IMR-90 (cell line): ENCODE measurements around the gene GFPT1. TPM values are rescaled to one million over a fixed set of nuclear protein-coding genes. Genes with fewer than 3 reads are reported as not detected.

Experiments used
- ATAC-seq: fragments of 200-7000 bp; cut with Tn5 transposase; 2 replicates; pipeline ENCODE4 v1.9.1; 2020; ENCODE audit warnings: low read depth, mild to moderate bottlenecking, moderate library complexity
- BruUV-seq: library from RNA; stranded (reverse); fragments of 400-500 nt; replicated peaks from 2 replicates; lab custom pipeline; 2021; lab: Mats Ljungman, UMichigan
- CTCF ChIA-PET: fragments of 300-600 bp; formaldehyde crosslinking; extraction: SDS; loops from one replicate; lab custom pipeline; 2021; ENCODE audit warnings: antibody characterized with exemption; lab: Yijun Ruan, JAX
- POLR2A ChIA-PET: fragments of 300-600 bp; sonication (Branson Sonifier 250); formaldehyde crosslinking; loops from one replicate; lab custom pipeline; 2022; ENCODE audit warnings: antibody characterized with exemption; ENCODE audit not compliant: unreplicated experiment; lab: Charles Lee
- DNase-seq: peaks from one replicate; pipeline ENCODE4 v3.0.0; 2013
- H2AFZ ChIP-seq: replicated peaks from 2 replicates; pipeline ENCODE3; 2013; ENCODE audit warnings: low read length, mild to moderate bottlenecking; ENCODE audit not compliant: poor library complexity
- H2AK5ac ChIP-seq: 2 replicates; pipeline ENCODE4 v1.6.1; 2013; ENCODE audit warnings: low read depth, low read length, inconsistent platforms
- H2AK9ac ChIP-seq: replicated peaks from 2 replicates; pipeline ENCODE3; 2013; ENCODE audit warnings: mild to moderate bottlenecking, low read depth, low read length, moderate library complexity; ENCODE audit not compliant: poor library complexity
- H2BK120ac ChIP-seq: 2 replicates; pipeline ENCODE4 v1.6.1; 2013; ENCODE audit warnings: low read depth, low read length, inconsistent platforms
- H2BK15ac ChIP-seq: 3 replicates; pipeline ENCODE4 v1.6.1; 2013; ENCODE audit warnings: low read depth, low read length, inconsistent platforms
- H2BK20ac ChIP-seq: 2 replicates; pipeline ENCODE4 v1.6.1; 2013; ENCODE audit warnings: low read depth, mild to moderate bottlenecking, inconsistent platforms, low read length, moderate library complexity
- H2BK5ac ChIP-seq: 2 replicates; pipeline ENCODE4 v1.6.1; 2013; ENCODE audit warnings: mild to moderate bottlenecking, low read depth, low read length, inconsistent platforms; ENCODE audit not compliant: poor library complexity, severe bottlenecking
- H3K14ac ChIP-seq: replicated peaks from 2 replicates; pipeline ENCODE4 v1.6.1; 2013; ENCODE audit warnings: low read depth, low read length, inconsistent platforms
- H3K18ac ChIP-seq: 2 replicates; pipeline ENCODE4 v1.6.1; 2013; ENCODE audit warnings: low read depth, low read length, control low read depth
- H3K23ac ChIP-seq: 2 replicates; pipeline ENCODE4 v1.6.1; 2013; ENCODE audit warnings: low read depth, low read length, inconsistent platforms
- H3K27ac ChIP-seq: 2 replicates; pipeline ENCODE4 v1.5.1; 2013; ENCODE audit warnings: mild to moderate bottlenecking, control low read depth, low read length; ENCODE audit not compliant: insufficient read depth
- H3K27me3 ChIP-seq: 2 replicates; pipeline ENCODE4 v1.6.1; 2013; ENCODE audit warnings: low read length; ENCODE audit not compliant: control insufficient read depth, insufficient read depth
- H3K36me3 ChIP-seq: 2 replicates; pipeline ENCODE4 v1.6.1; 2013; ENCODE audit warnings: low read length, mixed read lengths; ENCODE audit not compliant: control insufficient read depth, insufficient read depth
- H3K4ac ChIP-seq: 2 replicates; pipeline ENCODE4 v1.6.1; 2013; ENCODE audit warnings: low read depth, low read length, inconsistent platforms
- H3K4me1 ChIP-seq: 2 replicates; pipeline ENCODE4 v1.6.1; 2013; ENCODE audit warnings: low read length, mixed read lengths; ENCODE audit not compliant: control insufficient read depth, insufficient read depth
- H3K4me2 ChIP-seq: 2 replicates; pipeline ENCODE4 v1.6.1; 2013; ENCODE audit warnings: low read depth, mild to moderate bottlenecking, control low read depth, low read length, moderate library complexity
- H3K4me3 ChIP-seq: 2 replicates; pipeline ENCODE4 v1.5.1; 2013; ENCODE audit warnings: low read depth, mild to moderate bottlenecking, control low read depth, low read length, moderate library complexity; ENCODE audit not compliant: insufficient read depth
- H3K56ac ChIP-seq: 2 replicates; pipeline ENCODE4 v1.6.1; 2013; ENCODE audit warnings: low read length, inconsistent platforms; ENCODE audit not compliant: insufficient read depth; ENCODE audit errors: extremely low read depth
- H3K79me1 ChIP-seq, 2 experiments: 2 replicates each; pipeline ENCODE4 v1.6.1; 2013; ENCODE audit warnings: low read length in 2 of 2, inconsistent platforms in 1 of 2, low read depth in 1 of 2
- H3K9ac ChIP-seq: 2 replicates; pipeline ENCODE4 v1.6.1; 2013; ENCODE audit warnings: low read depth, low read length, control low read depth
- H3K9me1 ChIP-seq: 2 replicates; pipeline ENCODE4 v1.6.1; 2013; ENCODE audit warnings: low read length, inconsistent platforms; ENCODE audit not compliant: insufficient read depth
- H3K9me3 ChIP-seq: 2 replicates; pipeline ENCODE4 v1.6.1; 2013; ENCODE audit warnings: low read length; ENCODE audit not compliant: control insufficient read depth, insufficient read depth
- H4K20me1 ChIP-seq: 2 replicates; pipeline ENCODE4 v1.6.1; 2013; ENCODE audit warnings: low read length, inconsistent platforms; ENCODE audit not compliant: insufficient read depth
- H4K5ac ChIP-seq: 2 replicates; pipeline ENCODE4 v1.6.1; 2013; ENCODE audit warnings: mild to moderate bottlenecking, low read depth, low read length, control low read depth
- H4K8ac ChIP-seq, 2 experiments: 2 replicates each; pipeline ENCODE4 v1.6.1; 2013; ENCODE audit warnings: low read depth in 2 of 2, low read length in 2 of 2, control low read depth in 1 of 2, inconsistent platforms in 1 of 2
- H4K91ac ChIP-seq: 2 replicates; pipeline ENCODE4 v1.6.1; 2013; ENCODE audit warnings: low read depth, low read length, inconsistent platforms; ENCODE audit not compliant: insufficient read depth
- BHLHE40 ChIP-seq: fragments of 150-350 bp; IDR thresholded peaks from 2 replicates; pipeline ENCODE4 v1.6.1; 2016; ENCODE audit warnings: mild to moderate bottlenecking, low read depth, low read length
- CEBPB ChIP-seq: IDR thresholded peaks from 2 replicates; pipeline ENCODE4 v1.6.1; 2012; ENCODE audit warnings: low read depth, low read length, improper control_type of control experiment
- CHD1 ChIP-seq: IDR thresholded peaks from 2 replicates; pipeline ENCODE4 v1.6.1; 2012; ENCODE audit warnings: low read depth, low read length, improper control_type of control experiment
- CTCF ChIP-seq: conservative IDR thresholded peaks from 2 replicates; pipeline ENCODE4 v1.5.1; 2012; ENCODE audit warnings: mild to moderate bottlenecking, low read depth, low read length, improper control_type of control experiment
- ELK1 ChIP-seq: fragments of 150-350 bp; IDR thresholded peaks from 2 replicates; pipeline ENCODE4 v1.6.1; 2016; ENCODE audit warnings: low read depth, mild to moderate bottlenecking, low read length, moderate library complexity, borderline replicate concordance
- FOS ChIP-seq: fragments of 150-350 bp; IDR thresholded peaks from 2 replicates; pipeline ENCODE4 v1.6.1; 2016; ENCODE audit warnings: low read depth, low read length
- MAFK ChIP-seq: IDR thresholded peaks from 2 replicates; pipeline ENCODE4 v1.6.1; 2012; ENCODE audit warnings: low read depth, low read length, improper control_type of control experiment
- MAZ ChIP-seq: IDR thresholded peaks from 2 replicates; pipeline ENCODE4 v1.6.1; 2012; ENCODE audit warnings: low read depth, mild to moderate bottlenecking, low read length, improper control_type of control experiment, moderate library complexity, borderline replicate concordance
- MXI1 ChIP-seq: IDR thresholded peaks from 2 replicates; pipeline ENCODE4 v1.6.1; 2012; ENCODE audit warnings: low read depth, mild to moderate bottlenecking, low read length, moderate library complexity, borderline replicate concordance
- NFE2L2 ChIP-seq: fragments of 150-350 bp; IDR thresholded peaks from 2 replicates; pipeline ENCODE4 v1.6.1; 2016; ENCODE audit warnings: low read depth, mild to moderate bottlenecking, low read length
- POLR2A ChIP-seq: IDR thresholded peaks from 2 replicates; pipeline ENCODE4 v1.6.1; 2012; ENCODE audit warnings: mild to moderate bottlenecking, low read depth, low read length
- RAD21 ChIP-seq: IDR thresholded peaks from 2 replicates; pipeline ENCODE4 v1.6.1; 2012; ENCODE audit warnings: low read length, improper control_type of control experiment
- RFX5 ChIP-seq: IDR thresholded peaks from 2 replicates; pipeline ENCODE4 v1.8.0; 2012; ENCODE audit warnings: low read depth, mild to moderate bottlenecking, low read length, moderate library complexity
- SMC3 ChIP-seq: fragments of 150-350 bp; IDR thresholded peaks from 2 replicates; pipeline ENCODE4 v1.6.1; 2016; ENCODE audit warnings: low read depth, mild to moderate bottlenecking, antibody characterized with exemption, low read length, moderate library complexity
- USF2 ChIP-seq: fragments of 150-350 bp; IDR thresholded peaks from 2 replicates; pipeline ENCODE4 v1.6.1; 2017; ENCODE audit warnings: mild to moderate bottlenecking, antibody characterized with exemption, low read length, low read depth
- WGBS, 2 experiments: methylation state at CpG; one replicate each; pipeline versions ENCODE4 v1.1.5 to v1.1.7; 2013; ENCODE audit warnings: missing lambda C conversion rate in 2 of 2; ENCODE audit not compliant: insufficient read length in 1 of 2; ENCODE audit errors: extremely low coverage in 2 of 2; 5-methylcytosine and 5-hydroxymethylcytosine counted together
- dilution Hi-C: fragments of 300-500 bp; cut with HindIII; formaldehyde crosslinking; loops from one replicate; pipeline ENCODE4 v1.14.3; 2018; ENCODE audit warnings: low sequenced_read_pairs; ENCODE audit not compliant: unreplicated experiment
- in situ Hi-C: fragments of 300-500 bp; cut with MboI; formaldehyde crosslinking; loops from 3 replicates; pipeline ENCODE4 v1.14.3; 2019; ENCODE audit warnings: low sequenced_read_pairs, inconsistent platforms, mixed read lengths
- intact Hi-C: fragments of 100-400 bp; cut with micrococcal nuclease; formaldehyde crosslinking; loops from 2 replicates; pipeline ENCODE4 v1.10.0; 2022
- polyA plus RNA-seq, 3 experiments: library from polyadenylated mRNA; depleted of rRNA; stranded (reverse); fragments of >200 nt; gene quantifications; 2 replicates each; pipeline ENCODE4 v1.2.3, GENCODE V29; 2012; ENCODE audit warnings: low replicate concordance in 1 of 3
- total RNA-seq: library from RNA; depleted of rRNA; stranded (reverse); fragments of >200 nt; gene quantifications from 2 replicates; pipeline ENCODE4 v1.2.3, GENCODE V29; 2012

The GFPT1 gene
- total and polyA plus RNA-seq, 2 of the 4 experiments (the other 2 are of a cell fraction) = 23.5 to 52.9 TPM

- H3K4me2 ChIP-seq = no peak overlapping the region
- H2BK120ac ChIP-seq = no peak overlapping the region
- no peak overlapping the region for H2AFZ ChIP-seq
- no peak overlapping the region for H3K27ac ChIP-seq
- no TSS peak for BruUV-seq
- H2BK5ac ChIP-seq = no peak overlapping the region
- H4K20me1 ChIP-seq = peaks cover 2% of the 10 kb centered on the region; the same call in 1 of the 2 replicates
- intact Hi-C loops (no loop called here), dilution Hi-C loops (no loop called here), in situ Hi-C loops (no loop called here)
- H3K9me3 ChIP-seq = no peaks in the 10 kb centered on the region
- no peaks in the 10 kb centered on the region for H3K27me3 ChIP-seq
- peaks cover 2% of the 10 kb centered on the region; the same call in 1 of the 2 replicates for H3K4me1 ChIP-seq
- H2BK15ac ChIP-seq = no peak overlapping the region
- no peak overlapping the region for H3K56ac ChIP-seq
- H2AK9ac ChIP-seq = no peak overlapping the region
- POLR2A ChIA-PET = no interaction called here
- H3K14ac ChIP-seq = no peak overlapping the region
- no peak overlapping the region for H4K5ac ChIP-seq
- CTCF ChIA-PET = interaction anchor here (0.7 to 1.3 kb wide), 2 partner anchors 10 to 15 kb away, joined by 3 read pairs; no protein-coding TSS in a partner anchor
- H4K91ac ChIP-seq = no peak overlapping the region
- WGBS, 2 experiments = no CpG with 5 or more reads among the region's 3 CpGs
- H2AK5ac ChIP-seq = no peak overlapping the region
- H3K9ac ChIP-seq = no peak overlapping the region
- peaks cover 8 to 10% of the 10 kb centered on the region in 2 experiments; a peak in 3 of 4 replicates for H3K79me1 ChIP-seq
- no peak overlapping the region for H3K23ac ChIP-seq
- H3K4me3 ChIP-seq = no peak overlapping the region
- H3K18ac ChIP-seq = no peak overlapping the region
- H3K36me3 ChIP-seq = peaks cover 7% of the 10 kb centered on the region; the same call in 1 of the 2 replicates
- H3K4ac ChIP-seq = no peak overlapping the region
- H4K8ac ChIP-seq = no peak overlapping the region
- H2BK20ac ChIP-seq = no peak overlapping the region
- no peak for ATAC-seq
- no peak for TF ChIP-seq RAD21
- no peak for TF ChIP-seq POLR2A
- TF ChIP-seq RFX5 = no peak
- TF ChIP-seq BHLHE40 = no peak
- TF ChIP-seq MAZ = no peak
- TF ChIP-seq USF2 = no peak
- no peak for TF ChIP-seq MAFK
- TF ChIP-seq NFE2L2 = no peak
- TF ChIP-seq ELK1 = no peak
- no peak for TF ChIP-seq FOS
- TF ChIP-seq MXI1 = no peak
- no peak for TF ChIP-seq CHD1
- TF ChIP-seq SMC3 = no peak
- TF ChIP-seq CEBPB = no peak
- no peak for TF ChIP-seq CTCF
- no peak for DNase-seq
- peaks cover 2% of the 10 kb centered on the region; the same call in 1 of the 2 replicates for H3K9me1 ChIP-seq
Observed at GRCh38 chr2:69390471-69390870, 3.4 kb upstream of the GFPT1 start.
